Measurements from ENCODE around the gene ANKRD36.
A peak's percentile ranks its signal among the peaks of the same experiment; 100 is the strongest.
"Not testable (repeated sequence)": the region's sequence is repeated elsewhere in the genome, so short reads cannot be mapped to it uniquely, and the experiment has no call there.

Gene ANKRD36

GRCh38 chr2:97113050-97113881 is at the start of gene ANKRD36:
ANKRD36 (plus strand) TSS chr2:97113153; CDS start chr2:97113740, 587 bp downstream.
- DNase-seq (ENCODE audit: low read depth), result peak; percentile 63

GRCh38 chr2:97066030-97066429 is 46.9 kb upstream of the ANKRD36 start:
- not testable (repeated sequence) for DNase-seq (ENCODE audit: low read depth)

- no peak for DNase-seq (ENCODE audit: low read depth)
Observed at GRCh38 chr2:97067279-97068004, 45.5 kb upstream of the ANKRD36 start.

GRCh38 chr2:97068074-97068473 is 44.9 kb upstream of the ANKRD36 start:
- DNase-seq (ENCODE audit: low read depth), result no peak

GRCh38 chr2:97068722-97069121 is 44.2 kb upstream of the ANKRD36 start:
- not testable (repeated sequence) for DNase-seq (ENCODE audit: low read depth)

GRCh38 chr2:97070915-97071314 is 42.0 kb upstream of the ANKRD36 start:
- DNase-seq (ENCODE audit: low read depth), result not testable (repeated sequence)

GRCh38 chr2:97077213-97077612 is 35.7 kb upstream of the ANKRD36 start:
- not testable (repeated sequence) for DNase-seq (ENCODE audit: low read depth)

- DNase-seq (ENCODE audit: low read depth), result not testable (repeated sequence)
Observed at GRCh38 chr2:97080855-97081254, 32.1 kb upstream of the ANKRD36 start.

- not testable (repeated sequence) for DNase-seq (ENCODE audit: low read depth)
Observed at GRCh38 chr2:97082206-97082605, 30.7 kb upstream of the ANKRD36 start.

GRCh38 chr2:97083516-97083915 is 29.4 kb upstream of the ANKRD36 start:
- not testable (repeated sequence) for DNase-seq (ENCODE audit: low read depth)

GRCh38 chr2:97085093-97085492 is 27.9 kb upstream of the ANKRD36 start:
- DNase-seq (ENCODE audit: low read depth), result not testable (repeated sequence)

- DNase-seq (ENCODE audit: low read depth), result not testable (repeated sequence)
Observed at GRCh38 chr2:97088706-97089105, 24.2 kb upstream of the ANKRD36 start.

GRCh38 chr2:97092946-97093345 is 20.0 kb upstream of the ANKRD36 start:
- DNase-seq (ENCODE audit: low read depth), result not testable (repeated sequence)

- not testable (repeated sequence) for DNase-seq (ENCODE audit: low read depth)
Observed at GRCh38 chr2:97093983-97094771, 18.8 kb upstream of the ANKRD36 start.

- peak; percentile 3 for DNase-seq (ENCODE audit: low read depth)
Observed at GRCh38 chr2:97094772-97095611, 18.0 kb upstream of the ANKRD36 start, which contains the start of gene FAHD2B. FAHD2B (minus strand) TSS chr2:97094882; CDS start chr2:97091706, 3,176 bp downstream.

- no peak for DNase-seq (ENCODE audit: low read depth)
Observed at GRCh38 chr2:97095661-97096060, 17.3 kb upstream of the ANKRD36 start.

- DNase-seq (ENCODE audit: low read depth), result not testable (repeated sequence)
Observed at GRCh38 chr2:97098786-97099372, 14.1 kb upstream of the ANKRD36 start.

GRCh38 chr2:97106878-97107277 is 6.1 kb upstream of the ANKRD36 start:
- DNase-seq (ENCODE audit: low read depth), result not testable (repeated sequence)

- DNase-seq (ENCODE audit: low read depth), result not testable (repeated sequence)
Observed at GRCh38 chr2:97111246-97111645, 1.7 kb upstream of the ANKRD36 start.

- DNase-seq (ENCODE audit: low read depth), result peak; percentile 30
Observed at GRCh38 chr2:97112320-97113049, 468 bp upstream of the ANKRD36 start.
